ENCODE data around the gene SLC27A5. TPM values are rescaled to one million over a fixed set of nuclear protein-coding genes. Genes with fewer than 3 reads are reported as not detected.

The SLC27A5 gene
- total RNA-seq, 1 donor from 2014 or later, result 35.8 TPM

DNA sequence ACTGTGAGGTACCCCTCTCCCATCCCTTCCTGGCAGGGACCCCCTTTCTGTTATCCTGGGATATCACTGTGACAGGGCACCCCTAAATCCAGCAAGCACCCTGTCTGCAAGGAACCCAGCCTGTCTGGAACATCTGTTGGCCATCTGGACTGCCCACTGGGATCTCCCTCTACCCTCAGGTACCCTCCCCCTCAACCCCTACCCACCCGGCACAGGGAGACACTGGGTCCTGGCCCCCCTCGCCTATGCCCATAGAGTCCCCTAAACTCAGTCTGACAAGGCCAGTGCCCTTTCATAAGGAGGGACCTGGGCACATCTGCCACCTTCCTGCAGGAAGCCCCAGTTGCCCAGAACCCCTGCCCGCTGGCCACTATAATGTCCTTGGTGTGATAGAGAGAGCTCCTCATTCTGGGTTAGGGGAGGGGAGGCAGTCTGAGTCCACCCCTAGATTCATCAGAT is 2.8 kb upstream of the SLC27A5 start:
- no peaks in the 10 kb centered on the region for H3K27me3 ChIP-seq
- DNase-seq (ENCODE audit: extremely low spot score in 2 of 2), result no peak
- peaks cover 0 to 18% of the 10 kb centered on the region in 2 donors for H3K36me3 ChIP-seq
- peak overlapping the region; percentile 43 to 48 for H3K4me3 ChIP-seq
- H3K27ac ChIP-seq, result peak overlapping the region; percentile 34
- no peaks in the 10 kb centered on the region for H3K9me3 ChIP-seq
- peaks cover 53% of the 10 kb centered on the region for H3K4me1 ChIP-seq
- TF ChIP-seq POLR2A (IDR thresholded peaks at IDR 0.05) (no peak), CTCF (IDR thresholded peaks at IDR 0.05) (no peak), POLR2AphosphoS5 (IDR thresholded peaks at IDR 0.05; ENCODE audit: insufficient read depth in 1 of 2, low read depth in 1 of 2) (no peak)
- intact Hi-C loops (cut with DNase I), result no loop called here

DNA sequence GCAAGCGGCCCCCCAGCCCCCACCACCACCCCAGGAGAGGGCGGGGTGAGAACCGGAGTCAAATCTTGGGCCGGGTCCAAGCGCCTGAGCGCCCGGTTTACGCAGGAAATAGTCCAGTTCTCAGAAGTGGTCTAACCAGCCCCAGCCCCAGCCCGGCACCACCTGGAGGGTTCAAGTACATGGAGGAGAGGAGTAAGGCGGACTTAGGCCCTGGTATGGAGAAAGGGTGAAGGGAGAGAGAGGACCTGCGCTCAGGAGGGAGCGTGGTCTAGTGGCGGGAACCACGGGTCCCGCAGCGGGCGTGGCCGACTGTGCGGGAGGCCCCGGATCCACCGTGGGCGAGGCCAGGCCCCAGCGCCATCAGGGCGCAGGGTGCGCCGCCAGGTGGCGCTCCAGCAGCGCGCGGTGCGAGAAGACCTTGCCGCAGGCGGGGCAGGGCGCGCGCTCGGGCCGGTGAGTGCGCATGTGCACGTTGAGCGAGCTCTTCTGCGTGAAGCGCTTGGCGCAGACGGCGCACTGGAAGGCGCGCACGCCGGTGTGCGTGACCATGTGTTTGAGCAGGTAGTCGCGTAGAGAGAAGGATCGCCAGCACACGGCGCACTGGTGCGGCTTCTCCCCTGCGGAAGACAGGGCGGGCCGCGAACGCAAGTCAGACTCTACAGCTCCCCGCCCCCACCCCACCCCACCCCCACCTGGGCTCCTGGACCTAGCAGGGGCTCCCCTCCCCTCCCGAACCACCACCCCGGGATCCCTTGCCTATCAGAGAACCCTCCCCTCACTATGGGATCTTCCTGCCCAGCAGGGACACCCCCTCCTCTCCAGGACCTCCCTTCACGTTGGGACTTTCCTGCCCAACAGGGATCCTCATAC is 2.1 kb upstream of the SLC27A5 start:
- Histone ChIP-seq H3K4me1 (peaks cover 50% of the 10 kb centered on the region), H3K36me3 (peaks cover 0 to 18% of the 10 kb centered on the region in 2 donors), H3K9me3 (no peaks in the 10 kb centered on the region), H3K4me3 (peak overlapping the region; percentile 43 to 48), H3K27ac (peak overlapping the region; percentile 34), H3K27me3 (no peaks in the 10 kb centered on the region)
- intact Hi-C loops (cut with DNase I), result no loop called here
- TF ChIP-seq POLR2AphosphoS5 (IDR thresholded peaks at IDR 0.05; ENCODE audit: insufficient read depth in 1 of 2, low read depth in 1 of 2) (peak; percentile 16 to 26), CTCF (IDR thresholded peaks at IDR 0.05) (peak; percentile 83 to 88 (median 88)), POLR2A (IDR thresholded peaks at IDR 0.05) (no peak)
- no peak for DNase-seq (ENCODE audit: extremely low spot score in 2 of 2)

DNA sequence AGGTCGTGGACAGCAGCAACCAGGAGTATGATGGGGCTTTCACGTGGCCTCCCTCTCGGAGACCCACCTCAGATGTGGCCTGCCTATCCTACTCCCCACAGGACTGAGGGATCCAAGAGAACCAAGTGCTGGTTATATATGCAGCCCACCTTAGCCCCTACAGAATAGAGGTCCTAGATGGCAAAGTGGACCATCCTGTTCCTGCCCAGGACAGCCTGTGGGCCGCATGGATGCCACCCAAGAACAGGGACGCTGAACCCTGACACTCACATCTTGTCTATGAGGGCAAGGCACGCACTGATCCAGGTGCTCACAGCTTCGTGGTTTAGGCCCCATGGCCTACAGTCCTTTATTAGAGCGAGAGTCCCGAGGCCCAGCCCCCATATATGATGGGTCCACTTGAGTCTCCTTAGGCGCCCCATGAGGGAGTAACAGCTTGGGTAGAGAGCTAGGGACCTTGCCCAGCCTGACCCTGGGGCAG is 1.5 kb upstream of the SLC27A5 start:
- H3K4me1 ChIP-seq, result peaks cover 44% of the 10 kb centered on the region
- H3K27me3 ChIP-seq, result no peaks in the 10 kb centered on the region
- peak overlapping the region in 1 of 2 donors; percentile 43 for H3K4me3 ChIP-seq
- peak overlapping the region; percentile 34 for H3K27ac ChIP-seq
- TF ChIP-seq POLR2AphosphoS5 (IDR thresholded peaks at IDR 0.05; ENCODE audit: insufficient read depth in 1 of 2, low read depth in 1 of 2) (no peak), CTCF (IDR thresholded peaks at IDR 0.05) (no peak), POLR2A (IDR thresholded peaks at IDR 0.05) (no peak)
- H3K36me3 ChIP-seq, result peaks cover 0 to 18% of the 10 kb centered on the region in 2 donors
- no peaks in the 10 kb centered on the region for H3K9me3 ChIP-seq
- DNase-seq (ENCODE audit: extremely low spot score in 2 of 2), result no peak
- intact Hi-C loops (cut with DNase I), result no loop called here

DNA sequence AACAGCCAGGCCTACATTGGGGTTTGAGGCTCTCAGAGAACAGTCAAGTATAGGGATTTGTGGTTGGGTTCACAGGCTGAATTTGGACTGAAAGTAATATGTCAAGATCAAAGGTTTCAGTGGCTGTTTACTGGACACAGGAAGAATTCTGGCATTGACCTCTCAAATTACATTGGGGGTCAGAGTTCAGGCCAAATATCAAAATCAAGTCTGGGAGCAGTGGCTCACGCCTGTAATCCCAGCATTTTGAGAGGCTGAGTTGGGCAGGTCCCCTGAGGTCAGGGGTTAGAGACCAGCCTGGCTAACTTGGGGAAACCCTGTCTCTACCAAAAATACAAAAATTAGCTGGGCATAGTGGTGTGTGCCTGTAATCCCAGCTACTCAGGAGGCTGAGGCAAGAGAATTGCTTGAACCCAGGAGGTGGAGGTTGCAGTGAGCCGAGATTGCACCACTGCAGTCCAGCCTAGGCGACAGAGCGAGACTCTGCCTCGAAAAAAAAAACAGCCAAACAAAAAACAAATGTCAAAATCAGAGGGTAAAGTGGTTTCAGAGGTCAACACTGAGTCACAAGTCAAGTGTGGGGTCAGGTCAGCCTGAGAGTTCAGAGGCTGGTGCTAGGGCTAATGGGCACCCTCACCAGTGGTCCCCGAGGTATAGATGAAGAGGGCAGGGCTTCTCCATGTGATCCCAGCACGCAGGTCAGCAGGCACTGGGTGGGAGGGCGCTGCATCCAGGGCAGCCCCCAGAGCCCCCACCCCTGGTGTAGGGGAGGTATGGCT is 1.5 kb downstream of the SLC27A5 start:
- DNase-seq (ENCODE audit: extremely low spot score in 2 of 2), result no peak
- intact Hi-C loops (cut with DNase I), result no loop called here
- H3K27me3 ChIP-seq, result no peaks in the 10 kb centered on the region
- H3K4me3 ChIP-seq, result no peak overlapping the region
- H3K4me1 ChIP-seq, result peaks cover 19% of the 10 kb centered on the region
- H3K36me3 ChIP-seq, result no peaks in the 10 kb centered on the region
- no peak overlapping the region for H3K27ac ChIP-seq
- H3K9me3 ChIP-seq, result no peaks in the 10 kb centered on the region
- TF ChIP-seq CTCF (IDR thresholded peaks at IDR 0.05), result no peak
- TF ChIP-seq POLR2AphosphoS5 (IDR thresholded peaks at IDR 0.05; ENCODE audit: insufficient read depth in 1 of 2, low read depth in 1 of 2), result no peak
- TF ChIP-seq POLR2A (IDR thresholded peaks at IDR 0.05), result no peak

All from vagina (tissue), 2 donors.